ENCODE measurements around the gene TRH.

Gene TRH

GRCh38 chr3:129974564-129974832 is at the start of gene TRH:
TSS of gene TRH (plus strand) at chr3:129974720. CDS start at chr3:129975817, 1,097 bp downstream.
- H3K4me3 ChIP-seq (ENCODE audit: control insufficient read depth, low read depth, low read length), result no peak within 1 kb of the TSS
- no peak for TF ChIP-seq CTCF (conservative IDR thresholded peaks at IDR 0.05; ENCODE audit: control insufficient read depth, insufficient read depth, low read depth, low read length)
- DNase-seq (ENCODE audit: low read depth), result no peak

- no peak overlapping the region for H3K4me3 ChIP-seq (ENCODE audit: control insufficient read depth, low read depth, low read length)
- no peak for TF ChIP-seq CTCF (conservative IDR thresholded peaks at IDR 0.05; ENCODE audit: control insufficient read depth, insufficient read depth, low read depth, low read length)
- DNase-seq (ENCODE audit: low read depth), result peak; percentile 16
Measured at GRCh38 chr3:129927072-129927471, 47.4 kb upstream of the TRH start.

- TF ChIP-seq CTCF (conservative IDR thresholded peaks at IDR 0.05; ENCODE audit: control insufficient read depth, insufficient read depth, low read depth, low read length), result no peak
- DNase-seq (ENCODE audit: low read depth), result no peak
Measured at GRCh38 chr3:129929383-129929782, 45.1 kb upstream of the TRH start.

GRCh38 chr3:129933471-129933870 is 41.0 kb upstream of the TRH start:
- TF ChIP-seq CTCF (conservative IDR thresholded peaks at IDR 0.05; ENCODE audit: control insufficient read depth, insufficient read depth, low read depth, low read length), result no peak
- no peak for DNase-seq (ENCODE audit: low read depth)
- no peak overlapping the region for H3K4me3 ChIP-seq (ENCODE audit: control insufficient read depth, low read depth, low read length)

More at GRCh38 chr3:129929383-129929782, 45.1 kb upstream of the TRH start:
- no peak overlapping the region for H3K4me3 ChIP-seq (ENCODE audit: control insufficient read depth, low read depth, low read length)

GRCh38 chr3:129934234-129935123 is 40.0 kb upstream of the TRH start:
- DNase-seq (ENCODE audit: low read depth), result peak; percentile 23
- peak overlapping the region; percentile 13 for H3K4me3 ChIP-seq (ENCODE audit: control insufficient read depth, low read depth, low read length)
- TF ChIP-seq CTCF (conservative IDR thresholded peaks at IDR 0.05; ENCODE audit: control insufficient read depth, insufficient read depth, low read depth, low read length), result peak; percentile 82

GRCh38 chr3:129936757-129937156 is 37.8 kb upstream of the TRH start:
- DNase-seq (ENCODE audit: low read depth), result peak; percentile 77
- no peak for TF ChIP-seq CTCF (conservative IDR thresholded peaks at IDR 0.05; ENCODE audit: control insufficient read depth, insufficient read depth, low read depth, low read length)
- peak overlapping the region; percentile 45 for H3K4me3 ChIP-seq (ENCODE audit: control insufficient read depth, low read depth, low read length)

Data from fibroblast of mammary gland (primary cell).